ENCODE measurements around the gene MTCL1. TPM values are rescaled to one million over a fixed set of nuclear protein-coding genes. Genes with fewer than 3 reads are reported as not detected.

MTCL1 gene
- total RNA-seq, 6 experiments from 2014 or later = 1.4 to 7.4 (median 3.6) TPM

DNA sequence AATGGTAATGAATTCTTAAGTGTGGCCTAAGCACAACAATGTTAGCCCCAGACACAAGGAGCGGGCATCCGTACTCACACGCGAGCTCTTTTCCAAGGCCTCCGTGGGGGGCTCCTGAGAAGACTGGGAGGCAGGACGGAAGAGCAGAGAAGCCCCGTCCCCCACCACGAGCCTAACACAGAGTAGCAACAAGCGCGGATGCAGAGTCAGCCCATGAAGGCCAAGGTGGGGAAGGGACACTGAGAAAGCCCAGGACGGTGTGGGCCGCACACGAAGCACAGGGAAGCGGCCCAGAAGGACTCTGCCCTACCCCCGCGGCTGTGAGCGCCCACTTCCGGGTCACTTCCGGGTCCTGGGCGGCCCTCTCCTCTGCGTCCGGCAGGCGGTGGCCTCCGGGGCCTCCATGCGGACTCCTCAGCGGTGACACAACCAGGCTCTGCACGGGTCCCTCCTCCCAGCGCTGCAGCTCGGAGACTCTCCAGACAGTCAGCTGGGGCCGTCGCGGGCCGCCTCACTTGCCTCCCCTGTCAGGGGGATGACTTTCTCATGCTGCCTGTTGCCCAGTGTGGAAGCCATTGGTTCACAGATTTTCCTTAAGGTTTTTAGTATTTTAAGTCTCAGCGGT is 151.5 kb downstream of the MTCL1 start:
- ATAC-seq (no peak), DNase-seq (no peak)
- Histone ChIP-seq H3K4me3 (no peak overlapping the region), H3K27me3 (no peaks in the 10 kb centered on the region), H3K36me3 (no peaks in the 10 kb centered on the region), H3K27ac (no peak overlapping the region), H3K4me1 (peaks cover 0 to 5% (median 0%) of the 10 kb centered on the region in 4 donors), H3K9me3 (no peaks in the 10 kb centered on the region)
- intact Hi-C loops (cut with DNase I) = no loop called here
- TF ChIP-seq, protein P1, sequence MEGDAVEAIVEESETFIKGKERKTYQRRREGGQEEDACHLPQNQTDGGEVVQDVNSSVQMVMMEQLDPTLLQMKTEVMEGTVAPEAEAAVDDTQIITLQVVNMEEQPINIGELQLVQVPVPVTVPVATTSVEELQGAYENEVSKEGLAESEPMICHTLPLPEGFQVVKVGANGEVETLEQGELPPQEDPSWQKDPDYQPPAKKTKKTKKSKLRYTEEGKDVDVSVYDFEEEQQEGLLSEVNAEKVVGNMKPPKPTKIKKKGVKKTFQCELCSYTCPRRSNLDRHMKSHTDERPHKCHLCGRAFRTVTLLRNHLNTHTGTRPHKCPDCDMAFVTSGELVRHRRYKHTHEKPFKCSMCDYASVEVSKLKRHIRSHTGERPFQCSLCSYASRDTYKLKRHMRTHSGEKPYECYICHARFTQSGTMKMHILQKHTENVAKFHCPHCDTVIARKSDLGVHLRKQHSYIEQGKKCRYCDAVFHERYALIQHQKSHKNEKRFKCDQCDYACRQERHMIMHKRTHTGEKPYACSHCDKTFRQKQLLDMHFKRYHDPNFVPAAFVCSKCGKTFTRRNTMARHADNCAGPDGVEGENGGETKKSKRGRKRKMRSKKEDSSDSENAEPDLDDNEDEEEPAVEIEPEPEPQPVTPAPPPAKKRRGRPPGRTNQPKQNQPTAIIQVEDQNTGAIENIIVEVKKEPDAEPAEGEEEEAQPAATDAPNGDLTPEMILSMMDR (IDR thresholded peaks at IDR 0.05) = no peak
- no peak for TF ChIP-seq POLR2A (IDR thresholded peaks at IDR 0.05)
- 96% methylated on average over 16 of the region's 34 CpGs for WGBS (ENCODE audit: insufficient coverage, low coverage, low lambda C conversion rate, missing lambda C conversion rate)

DNA sequence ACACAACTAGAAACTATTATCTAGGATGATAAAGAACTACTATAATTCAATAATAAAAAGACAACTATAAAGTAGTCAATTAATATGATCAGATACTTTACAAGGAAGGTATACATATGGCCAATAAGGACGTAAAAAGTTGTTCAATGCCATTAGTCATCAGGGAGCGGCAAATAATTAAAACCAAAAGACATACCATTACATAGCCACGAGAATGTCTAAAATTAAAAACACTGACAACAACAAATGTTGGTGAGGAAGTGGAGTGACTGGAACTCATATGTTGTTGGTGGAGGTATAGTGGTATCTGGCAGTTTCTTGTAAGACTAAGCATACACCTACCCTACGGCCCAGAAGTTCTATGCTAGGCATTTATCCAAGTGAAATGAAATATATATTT is 152.4 kb downstream of the MTCL1 start:
- ATAC-seq = no peak
- no peak overlapping the region for H3K4me3 ChIP-seq
- TF ChIP-seq POLR2A (IDR thresholded peaks at IDR 0.05) = no peak
- TF ChIP-seq, protein P1 (IDR thresholded peaks at IDR 0.05) = no peak
- 86% methylated on average over 4 of the region's 4 CpGs for WGBS (ENCODE audit: insufficient coverage, low coverage, low lambda C conversion rate, missing lambda C conversion rate)
- intact Hi-C loops (cut with DNase I) = no loop called here
- DNase-seq = no peak
- H3K9me3 ChIP-seq = no peaks in the 10 kb centered on the region
- H3K36me3 ChIP-seq = no peaks in the 10 kb centered on the region
- H3K27ac ChIP-seq = no peak overlapping the region
- peaks cover 0 to 5% (median 0%) of the 10 kb centered on the region in 4 donors for H3K4me1 ChIP-seq
- no peaks in the 10 kb centered on the region for H3K27me3 ChIP-seq

DNA sequence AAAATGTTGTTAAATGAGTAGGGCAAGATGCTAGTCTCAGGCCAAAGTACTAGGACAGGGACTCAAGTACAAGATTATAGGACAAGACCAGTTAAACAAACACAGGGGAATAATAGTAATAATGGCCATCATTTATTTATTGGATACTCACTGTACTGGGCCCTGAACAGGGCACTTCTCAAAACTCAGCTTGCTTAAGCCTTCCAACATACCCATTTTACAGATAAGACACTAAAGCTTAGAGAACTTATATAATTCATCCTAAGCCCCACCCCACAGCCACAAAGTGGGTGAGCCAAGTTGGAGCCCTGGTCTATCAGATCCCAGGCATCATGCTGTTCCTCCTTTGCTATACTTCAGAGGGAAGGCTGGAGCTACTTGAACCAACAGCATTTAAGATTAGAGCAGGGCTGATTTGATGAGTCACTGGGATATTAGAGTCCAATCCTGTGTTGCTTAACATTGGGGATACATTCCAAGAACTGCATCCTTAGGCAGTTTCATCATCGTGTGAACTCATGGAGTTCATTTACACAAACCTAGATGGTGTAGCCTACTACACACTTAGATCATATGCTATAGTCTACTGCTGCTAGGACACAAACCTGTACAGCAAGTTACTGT is 153.6 kb downstream of the MTCL1 start:
- WGBS (ENCODE audit: insufficient coverage, low coverage, low lambda C conversion rate, missing lambda C conversion rate) = 18% methylated on average over 1 of the region's 1 CpG
- DNase-seq (no peak), ATAC-seq (peak in 3 of 4 donors; percentile 37 to 86 (median 75))
- TF ChIP-seq POLR2A (IDR thresholded peaks at IDR 0.05) = no peak
- TF ChIP-seq, protein P1 (IDR thresholded peaks at IDR 0.05) = no peak
- Histone ChIP-seq H3K27me3 (no peaks in the 10 kb centered on the region), H3K4me3 (no peak overlapping the region), H3K27ac (no peak overlapping the region), H3K9me3 (no peaks in the 10 kb centered on the region), H3K36me3 (no peaks in the 10 kb centered on the region), H3K4me1 (peaks cover 0 to 5% (median 0%) of the 10 kb centered on the region in 4 donors)
- intact Hi-C loops (cut with DNase I) = no loop called here

DNA sequence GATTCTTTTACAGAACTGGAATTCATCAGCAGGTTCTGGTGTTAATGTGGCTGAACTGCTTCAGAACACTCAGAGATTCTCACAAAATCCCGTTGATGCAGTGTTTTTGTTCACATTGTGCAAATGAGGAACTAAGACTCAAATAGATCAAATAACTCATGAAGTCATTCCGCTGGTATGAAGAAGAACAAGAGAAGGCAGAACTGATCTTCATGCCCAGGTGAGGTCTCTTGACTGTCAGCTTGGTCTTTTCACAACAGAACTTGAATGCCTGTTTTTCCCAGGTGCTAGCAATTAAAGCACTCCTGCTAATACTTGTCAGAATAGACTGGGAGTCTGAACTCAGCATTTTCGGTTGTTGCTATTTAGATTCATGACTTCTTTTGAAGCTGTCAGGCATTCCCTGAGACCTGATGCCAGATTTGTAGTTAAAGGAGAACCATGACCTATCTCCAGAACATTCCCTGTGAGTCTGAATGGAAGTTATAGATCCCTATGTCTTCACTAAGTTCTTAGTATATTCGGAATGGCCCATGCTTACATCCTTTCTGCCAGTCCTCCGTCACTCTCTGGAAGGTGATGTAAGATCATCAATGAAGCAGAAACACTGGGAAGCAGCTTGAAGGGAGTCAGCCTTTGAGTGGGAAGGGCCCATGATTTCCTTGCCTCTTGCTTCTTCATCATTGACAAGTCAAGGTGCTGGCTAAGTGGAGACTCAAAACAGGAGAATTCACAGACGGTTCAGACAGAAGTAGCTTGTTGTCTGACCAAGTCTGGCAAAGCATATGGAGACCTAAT is 155.7 kb downstream of the MTCL1 start:
- WGBS (ENCODE audit: insufficient coverage, low coverage, low lambda C conversion rate, missing lambda C conversion rate) = 85% methylated on average over 5 of the region's 6 CpGs
- no peak for ATAC-seq
- H3K4me3 ChIP-seq = no peak overlapping the region
- H3K27ac ChIP-seq = no peak overlapping the region
- no peaks in the 10 kb centered on the region for H3K27me3 ChIP-seq
- peaks cover 0 to 5% (median 0%) of the 10 kb centered on the region in 4 donors for H3K4me1 ChIP-seq
- H3K36me3 ChIP-seq = no peaks in the 10 kb centered on the region
- TF ChIP-seq, protein P1 (IDR thresholded peaks at IDR 0.05) = no peak
- no peak for TF ChIP-seq POLR2A (IDR thresholded peaks at IDR 0.05)
- DNase-seq = no peak
- intact Hi-C loops (cut with DNase I) = no loop called here
- H3K9me3 ChIP-seq = no peaks in the 10 kb centered on the region

Data from right lobe of liver (tissue), 6 donors.